Right cardiac atrium (tissue), 5 donors: ENCODE results near the gene MTA3. TPM values are rescaled to one million over a fixed set of nuclear protein-coding genes. Genes with fewer than 3 reads are reported as not detected.

Experiments used
- ATAC-seq, 2 donors: fragments of 200-7000 bp; cut with Tn5 transposase; one replicate each; pipeline versions ENCODE4 v1.8.0 to v1.9.1; 2020; ENCODE audit warnings: moderate library complexity in 2 of 2, mild to moderate bottlenecking in 1 of 2
- DNase-seq, 3 donors: peaks; one replicate each; pipeline ENCODE4 v3.0.0-alpha.2; 2020
- H3K27ac ChIP-seq: one replicate; pipeline ENCODE4 v1.5.1; 2013; ENCODE audit warnings: mild to moderate bottlenecking, low read length, control low read depth, moderate library complexity
- H3K27me3 ChIP-seq: one replicate; pipeline ENCODE4 v1.6.1; 2013; ENCODE audit not compliant: control insufficient read depth, insufficient read depth
- H3K4me1 ChIP-seq: one replicate; pipeline ENCODE4 v1.6.1; 2013; ENCODE audit warnings: low read length; ENCODE audit not compliant: control insufficient read depth, insufficient read depth
- H3K4me3 ChIP-seq: one replicate; pipeline ENCODE4 v1.5.1; 2013; ENCODE audit warnings: low read length, control low read depth
- H3K9me3 ChIP-seq: one replicate; pipeline ENCODE4 v1.6.1; 2013; ENCODE audit warnings: low read length; ENCODE audit not compliant: control insufficient read depth
- WGBS: extraction: QIAGEN DNeasy Blood & Tissue Kit; methylation state at CpG from one replicate; pipeline ENCODE4 v1.1.7; 2013; 5-methylcytosine and 5-hydroxymethylcytosine counted together
- intact Hi-C, 4 donors: fragments of 100-400 bp; cut with DNase I; formaldehyde crosslinking; loops; one replicate each; pipeline versions ENCODE4 v1.11.0 to v1.14.0; 2022 to 2023
- polyA plus RNA-seq: library from polyadenylated mRNA; stranded (reverse); fragments of 200-250 nt; gene quantifications from one replicate; pipeline ENCODE4 v1.2.3, GENCODE V29; 2013
- total RNA-seq, 4 donors: library from RNA; stranded (reverse); fragmentation: NEBNext Ultra II Directional; extraction: Animal tissue kit (Norgen Biotek cat#: 25700); gene quantifications; one replicate each; pipeline ENCODE4 v1.2.1, GENCODE V29; 2021
- donor health status: healthy with polysubstance abuse.
- donor health status: DM: no; HTN: yes; CAD: no.
- donor health status: DM: no; HTN: no; CAD: no.
- donor health status: DM: no; HTN: yes; CAD: no; lungs with severe emphysema.
- donor health status: DM: yes; HTN: yes; CAD: no.

The MTA3 gene
- total and polyA plus RNA-seq, 5 donors: 24.6 to 31.0 (median 27.6) TPM

DNA sequence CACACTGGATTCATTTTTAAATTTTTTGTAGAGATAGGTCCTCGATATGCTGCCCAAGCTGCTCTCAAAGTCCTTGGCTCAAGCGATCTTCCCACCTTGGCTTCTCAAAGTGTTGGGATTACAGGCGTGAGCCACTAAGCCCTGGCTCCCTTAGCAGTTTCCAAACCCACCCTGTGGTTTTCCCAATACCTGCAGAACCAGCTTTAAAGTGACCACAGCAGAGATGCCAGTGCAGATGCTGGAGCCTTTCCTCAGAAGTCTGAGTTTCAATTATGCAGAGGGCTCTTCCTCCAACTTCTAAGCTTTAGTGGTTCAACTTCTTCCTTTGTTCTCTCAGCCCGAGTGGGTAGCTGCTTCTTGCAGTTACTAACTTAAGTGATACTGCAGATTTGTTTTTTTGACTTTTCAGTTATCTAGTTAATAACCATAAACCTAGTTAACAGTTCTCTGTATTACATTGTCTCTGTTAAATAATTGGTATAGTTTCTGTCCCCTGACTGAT, 232.1 kb downstream of the MTA3 start:
- intact Hi-C loops: no loop called here
- DNase-seq (no peak), ATAC-seq (no peak)
- peaks cover 2% of the 10 kb centered on the region for H3K4me1 ChIP-seq
- H3K9me3 ChIP-seq: no peaks in the 10 kb centered on the region
- no peak overlapping the region for H3K4me3 ChIP-seq
- no peak overlapping the region for H3K27ac ChIP-seq
- 88% methylated on average over 4 of the region's 4 CpGs for WGBS
- H3K27me3 ChIP-seq: no peaks in the 10 kb centered on the region

DNA sequence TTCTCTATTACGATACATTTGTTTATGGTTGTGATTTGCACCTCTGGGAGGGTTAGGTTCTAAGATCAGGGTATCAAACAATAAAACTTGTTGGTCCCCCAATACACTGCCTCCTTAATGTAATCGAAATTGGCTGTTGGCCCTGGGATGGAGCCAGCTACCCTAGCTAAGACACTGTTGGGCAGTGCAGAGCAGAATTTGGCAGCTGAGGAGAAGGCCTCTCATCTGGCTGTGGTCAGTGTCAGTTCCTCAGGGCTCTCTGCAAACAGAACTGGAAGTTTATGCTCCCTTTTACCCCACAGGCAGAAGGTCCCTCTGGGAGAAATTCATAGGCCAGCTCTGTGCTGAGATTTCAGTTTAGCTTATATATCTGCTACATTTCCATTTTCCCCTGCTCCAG, 232.5 kb downstream of the MTA3 start:
- Histone ChIP-seq H3K27me3 (no peaks in the 10 kb centered on the region), H3K4me1 (peaks cover 2% of the 10 kb centered on the region), H3K27ac (no peak overlapping the region), H3K4me3 (no peak overlapping the region), H3K9me3 (no peaks in the 10 kb centered on the region)
- ATAC-seq: peak; percentile 37 to 47
- 60% methylated on average over 2 of the region's 2 CpGs for whole genome bisulfite sequencing
- intact Hi-C loops: no loop called here
- DNase-seq: peak in 1 of 3 donors; percentile 77

DNA sequence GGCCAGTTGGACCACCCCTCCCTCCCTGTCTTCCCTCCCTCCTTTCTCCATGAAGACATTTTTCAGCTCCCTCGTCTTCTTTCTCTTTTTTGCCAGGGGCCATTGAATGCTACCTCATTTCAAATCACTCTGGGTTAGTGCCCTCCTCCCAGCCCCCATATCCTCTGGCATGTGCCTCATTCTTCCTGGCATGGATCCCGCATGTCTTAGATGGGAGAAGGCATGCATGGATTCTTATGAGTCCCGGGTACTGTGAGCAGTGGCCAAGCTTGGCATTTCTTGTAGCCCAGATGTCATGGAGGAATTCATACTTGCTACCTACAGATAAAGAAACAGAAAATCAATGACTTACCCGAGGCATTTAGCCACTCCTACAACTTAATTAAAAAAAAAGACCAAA, 232.9 kb downstream of the MTA3 start:
- WGBS: 51% methylated on average over 4 of the region's 4 CpGs
- intact Hi-C loops: no loop called here
- Histone ChIP-seq H3K9me3 (no peaks in the 10 kb centered on the region), H3K27ac (no peak overlapping the region), H3K4me1 (peaks cover 2% of the 10 kb centered on the region), H3K27me3 (no peaks in the 10 kb centered on the region), H3K4me3 (no peak overlapping the region)
- ATAC-seq (no peak), DNase-seq (no peak)

DNA sequence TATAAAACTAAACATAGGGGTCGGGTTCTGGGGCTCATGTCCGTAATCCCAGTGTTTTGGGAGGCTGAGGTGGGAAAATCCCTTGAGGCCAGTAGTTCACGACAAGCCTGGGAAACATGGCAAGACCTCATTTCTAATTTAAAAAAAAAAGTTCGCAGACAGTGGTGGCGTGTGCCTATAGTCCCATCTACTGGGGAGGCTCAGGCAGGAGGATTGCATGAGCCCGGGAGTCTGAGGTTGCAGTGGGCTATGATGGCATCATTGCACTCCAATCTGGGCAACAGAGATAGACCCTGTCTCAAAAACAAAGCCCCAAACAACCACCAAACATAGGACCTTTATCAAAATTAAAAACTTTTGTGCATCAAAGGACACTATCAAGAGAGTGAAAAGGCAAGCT, 233.7 kb downstream of the MTA3 start:
- peaks cover 2% of the 10 kb centered on the region for H3K4me1 ChIP-seq
- H3K27ac ChIP-seq: no peak overlapping the region
- WGBS: 87% methylated on average over 6 of the region's 6 CpGs
- H3K9me3 ChIP-seq: no peaks in the 10 kb centered on the region
- DNase-seq (no peak), ATAC-seq (no peak)
- intact Hi-C loops: no loop called here
- H3K4me3 ChIP-seq: no peak overlapping the region
- no peaks in the 10 kb centered on the region for H3K27me3 ChIP-seq

DNA sequence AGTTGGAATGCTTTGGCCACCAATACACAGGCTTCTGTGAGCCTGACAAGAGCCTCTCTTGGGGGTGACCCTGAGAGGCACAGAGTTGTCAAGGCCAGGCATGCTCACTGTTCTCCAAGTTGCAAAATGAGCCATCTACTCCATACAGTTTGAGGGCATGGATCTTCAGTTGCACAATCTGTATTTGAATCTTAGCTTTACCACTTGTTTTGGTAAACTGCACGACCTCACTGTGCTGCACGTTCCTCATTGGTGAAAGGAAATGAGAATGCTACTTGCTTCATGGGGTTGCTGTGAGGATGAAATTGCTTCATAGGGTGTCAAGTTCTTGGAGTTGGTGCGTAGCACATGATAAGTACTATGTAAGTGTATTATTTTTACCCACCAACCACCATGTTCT, 235.9 kb downstream of the MTA3 start:
- ATAC-seq: no peak

DNA sequence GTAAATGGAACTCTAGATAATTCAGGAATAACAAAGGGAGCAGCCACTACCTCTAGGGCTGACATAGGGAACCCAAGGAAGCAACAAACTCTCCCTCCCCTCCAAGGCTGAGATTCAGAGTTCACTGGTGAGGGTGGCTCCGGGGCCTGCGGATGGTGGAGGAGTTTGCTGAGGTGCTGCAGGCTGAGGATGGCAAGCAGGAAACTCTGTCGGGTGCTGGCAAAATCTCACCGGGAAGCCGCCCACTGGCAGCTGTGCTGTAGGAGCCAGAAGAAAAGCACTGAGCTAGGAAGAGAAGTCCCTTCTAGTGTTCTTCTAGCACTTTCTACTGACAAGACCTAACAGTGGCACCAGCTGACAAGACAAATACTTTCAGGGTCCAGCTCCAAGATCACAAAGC, 236.5 kb downstream of the MTA3 start:
- Histone ChIP-seq H3K27ac (no peak overlapping the region), H3K27me3 (no peaks in the 10 kb centered on the region), H3K4me1 (peaks cover 7% of the 10 kb centered on the region), H3K4me3 (no peak overlapping the region), H3K9me3 (no peaks in the 10 kb centered on the region)
- DNase-seq (no peak), ATAC-seq (no peak)
- whole genome bisulfite sequencing: 71% methylated on average over 5 of the region's 5 CpGs
- intact Hi-C loops: no loop called here

More for the DNA sequence above, 235.9 kb downstream of the MTA3 start:
- Histone ChIP-seq H3K27ac (no peak overlapping the region), H3K4me1 (peaks cover 7% of the 10 kb centered on the region), H3K4me3 (no peak overlapping the region), H3K27me3 (no peaks in the 10 kb centered on the region), H3K9me3 (no peaks in the 10 kb centered on the region)
- intact Hi-C loops: no loop called here
- WGBS: 66% methylated on average over 3 of the region's 3 CpGs
- DNase-seq: no peak

Other genes starting within 250 kb of the MTA3 start
- 100 to 1,000 TPM in 3 of 4 donors, 10 to 100 TPM in 1; 96.1 to 128 (median 108) TPM for gene COX7A2L, start 207.4 kb upstream of the MTA3 start, total RNA-seq
- gene COX7A2L, start 207.4 kb upstream of the MTA3 start, polyA plus RNA-seq: 114 TPM
- gene KCNG3, start 74.7 kb upstream of the MTA3 start, total RNA-seq: not detected
- not detected for gene KCNG3, start 74.7 kb upstream of the MTA3 start, polyA plus RNA-seq
- gene OXER1, start 195.5 kb downstream of the MTA3 start, total RNA-seq: 1 to 10 TPM in 1 of 4 donors, under 1 TPM in 3; 0.66 to 1.6 (median 0.83) TPM
- gene OXER1, start 195.5 kb downstream of the MTA3 start, polyA plus RNA-seq: 0.68 TPM
- gene HAAO, start 224.0 kb downstream of the MTA3 start, total RNA-seq: 1 to 10 TPM; 3.5 to 5.9 (median 5.0) TPM
- gene HAAO, start 224.0 kb downstream of the MTA3 start, polyA plus RNA-seq: 4.6 TPM